ENCODE data around the gene MAPK1. TPM values are rescaled to one million over a fixed set of nuclear protein-coding genes. Genes with fewer than 3 reads are reported as not detected.

MAPK1 gene
- total RNA-seq, 1 experiment from 2014 or later, result 122 TPM

DNA sequence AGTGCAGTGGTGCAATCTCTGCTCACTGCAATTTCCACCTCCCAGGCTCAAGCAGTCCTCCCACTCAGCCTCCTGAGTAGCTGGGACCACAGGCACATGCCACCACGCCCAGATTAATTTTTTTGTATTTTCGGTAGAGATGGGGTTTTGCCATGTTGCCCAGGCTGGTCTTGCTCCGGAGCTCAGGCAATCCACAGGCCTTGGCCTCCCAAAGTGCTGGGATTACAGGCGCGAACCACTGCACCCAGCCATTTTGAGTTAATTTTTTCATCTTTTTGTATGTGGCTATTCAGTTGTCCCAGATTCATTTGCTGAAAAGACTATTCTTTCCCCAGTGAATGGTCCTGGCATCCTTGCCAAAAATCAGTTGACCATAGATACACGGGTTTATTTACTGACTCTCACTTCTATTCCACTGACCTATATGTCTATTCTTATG lies 63.6 kb downstream of the MAPK1 start:
- H3K36me3 ChIP-seq (ENCODE audit: control insufficient read depth, insufficient read depth, low read length), result 0 out of 2 replicates have a peak, but pooled peaks cover 5% of the 10 kb centered on the region
- H3K9me3 ChIP-seq (ENCODE audit: control insufficient read depth, insufficient read depth, low read depth, low read length), result no peaks in the 10 kb centered on the region
- intact Hi-C loops (cut with micrococcal nuclease; ENCODE audit: unreplicated experiment) (no loop called here), in situ Hi-C loops (cut with HindIII; ENCODE audit: low pct_unique_long_range_greater_than_20kb, low sequenced_read_pairs) (loop anchor here (25.0 kb wide), 1 partner anchor 133 kb away; no protein-coding TSS in a partner anchor)
- no peak overlapping the region for H3K27ac ChIP-seq (ENCODE audit: low read length)
- no peak for ATAC-seq
- DNase-seq (ENCODE audit: low read depth, low spot score), result no peak
- POLR2A ChIA-PET, result no interaction called here
- H3K4me1 ChIP-seq (ENCODE audit: control insufficient read depth, insufficient read depth, low read length), result no peaks in the 10 kb centered on the region
- no peak for TF ChIP-seq TCF7L2 (IDR thresholded peaks at IDR 0.05; ENCODE audit: low read depth, low read length)
- no peak for TF ChIP-seq SIN3A (IDR thresholded peaks at IDR 0.05; ENCODE audit: borderline replicate concordance, insufficient read depth, low read depth, low read length)
- TF ChIP-seq, protein P1, sequence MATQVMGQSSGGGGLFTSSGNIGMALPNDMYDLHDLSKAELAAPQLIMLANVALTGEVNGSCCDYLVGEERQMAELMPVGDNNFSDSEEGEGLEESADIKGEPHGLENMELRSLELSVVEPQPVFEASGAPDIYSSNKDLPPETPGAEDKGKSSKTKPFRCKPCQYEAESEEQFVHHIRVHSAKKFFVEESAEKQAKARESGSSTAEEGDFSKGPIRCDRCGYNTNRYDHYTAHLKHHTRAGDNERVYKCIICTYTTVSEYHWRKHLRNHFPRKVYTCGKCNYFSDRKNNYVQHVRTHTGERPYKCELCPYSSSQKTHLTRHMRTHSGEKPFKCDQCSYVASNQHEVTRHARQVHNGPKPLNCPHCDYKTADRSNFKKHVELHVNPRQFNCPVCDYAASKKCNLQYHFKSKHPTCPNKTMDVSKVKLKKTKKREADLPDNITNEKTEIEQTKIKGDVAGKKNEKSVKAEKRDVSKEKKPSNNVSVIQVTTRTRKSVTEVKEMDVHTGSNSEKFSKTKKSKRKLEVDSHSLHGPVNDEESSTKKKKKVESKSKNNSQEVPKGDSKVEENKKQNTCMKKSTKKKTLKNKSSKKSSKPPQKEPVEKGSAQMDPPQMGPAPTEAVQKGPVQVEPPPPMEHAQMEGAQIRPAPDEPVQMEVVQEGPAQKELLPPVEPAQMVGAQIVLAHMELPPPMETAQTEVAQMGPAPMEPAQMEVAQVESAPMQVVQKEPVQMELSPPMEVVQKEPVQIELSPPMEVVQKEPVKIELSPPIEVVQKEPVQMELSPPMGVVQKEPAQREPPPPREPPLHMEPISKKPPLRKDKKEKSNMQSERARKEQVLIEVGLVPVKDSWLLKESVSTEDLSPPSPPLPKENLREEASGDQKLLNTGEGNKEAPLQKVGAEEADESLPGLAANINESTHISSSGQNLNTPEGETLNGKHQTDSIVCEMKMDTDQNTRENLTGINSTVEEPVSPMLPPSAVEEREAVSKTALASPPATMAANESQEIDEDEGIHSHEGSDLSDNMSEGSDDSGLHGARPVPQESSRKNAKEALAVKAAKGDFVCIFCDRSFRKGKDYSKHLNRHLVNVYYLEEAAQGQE (IDR thresholded peaks at IDR 0.05; ENCODE audit: insufficient read depth in 1 of 2, low read depth in 2 of 2, low read length in 1 of 2), result no peak
- TF ChIP-seq POLR2AphosphoS5 (IDR thresholded peaks at IDR 0.05; ENCODE audit: low read depth, low read length), result no peak
- TF ChIP-seq, protein P2, sequence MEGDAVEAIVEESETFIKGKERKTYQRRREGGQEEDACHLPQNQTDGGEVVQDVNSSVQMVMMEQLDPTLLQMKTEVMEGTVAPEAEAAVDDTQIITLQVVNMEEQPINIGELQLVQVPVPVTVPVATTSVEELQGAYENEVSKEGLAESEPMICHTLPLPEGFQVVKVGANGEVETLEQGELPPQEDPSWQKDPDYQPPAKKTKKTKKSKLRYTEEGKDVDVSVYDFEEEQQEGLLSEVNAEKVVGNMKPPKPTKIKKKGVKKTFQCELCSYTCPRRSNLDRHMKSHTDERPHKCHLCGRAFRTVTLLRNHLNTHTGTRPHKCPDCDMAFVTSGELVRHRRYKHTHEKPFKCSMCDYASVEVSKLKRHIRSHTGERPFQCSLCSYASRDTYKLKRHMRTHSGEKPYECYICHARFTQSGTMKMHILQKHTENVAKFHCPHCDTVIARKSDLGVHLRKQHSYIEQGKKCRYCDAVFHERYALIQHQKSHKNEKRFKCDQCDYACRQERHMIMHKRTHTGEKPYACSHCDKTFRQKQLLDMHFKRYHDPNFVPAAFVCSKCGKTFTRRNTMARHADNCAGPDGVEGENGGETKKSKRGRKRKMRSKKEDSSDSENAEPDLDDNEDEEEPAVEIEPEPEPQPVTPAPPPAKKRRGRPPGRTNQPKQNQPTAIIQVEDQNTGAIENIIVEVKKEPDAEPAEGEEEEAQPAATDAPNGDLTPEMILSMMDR (IDR thresholded peaks at IDR 0.05), result no peak
- no peaks in the 10 kb centered on the region for H3K27me3 ChIP-seq (ENCODE audit: control insufficient read depth, insufficient read depth, low read length)
- H3K4me3 ChIP-seq (ENCODE audit: low read depth in 2 of 2, low read length in 2 of 2), result no peak overlapping the region
- no TSS peak for BruUV-seq (replicated peaks)
- CTCF ChIA-PET, result no interaction called here

DNA sequence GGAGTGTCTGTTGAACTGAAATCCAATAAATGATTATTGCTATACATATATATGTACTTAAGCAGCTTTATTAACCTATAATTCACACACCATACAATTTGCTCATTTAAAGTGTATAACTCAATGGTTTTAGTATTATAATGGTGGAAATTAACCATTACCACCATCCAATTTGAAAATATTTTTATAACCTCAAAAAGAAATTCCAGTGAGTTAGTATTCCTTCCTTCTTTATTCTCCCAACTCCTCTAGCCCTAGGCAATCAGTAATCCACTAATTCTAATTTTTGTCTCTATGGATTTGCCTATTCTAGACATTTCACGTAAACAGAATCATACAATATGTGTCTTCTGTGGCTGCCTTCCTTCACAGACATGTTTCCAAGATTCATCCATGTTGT lies 64.8 kb downstream of the MAPK1 start:
- Histone ChIP-seq H3K36me3 (ENCODE audit: control insufficient read depth, insufficient read depth, low read length) (0 out of 2 replicates have a peak, but pooled peaks cover 5% of the 10 kb centered on the region), H3K9me3 (ENCODE audit: control insufficient read depth, insufficient read depth, low read depth, low read length) (no peaks in the 10 kb centered on the region), H3K27me3 (ENCODE audit: control insufficient read depth, insufficient read depth, low read length) (no peaks in the 10 kb centered on the region), H3K4me1 (ENCODE audit: control insufficient read depth, insufficient read depth, low read length) (no peaks in the 10 kb centered on the region), H3K27ac (ENCODE audit: low read length) (no peak overlapping the region), H3K4me3 (ENCODE audit: low read depth in 2 of 2, low read length in 2 of 2) (no peak overlapping the region)
- intact Hi-C loops (cut with micrococcal nuclease; ENCODE audit: unreplicated experiment) (no loop called here), in situ Hi-C loops (cut with HindIII; ENCODE audit: low pct_unique_long_range_greater_than_20kb, low sequenced_read_pairs) (loop anchor here (25.0 kb wide), 1 partner anchor 135 kb away; no protein-coding TSS in a partner anchor)
- CTCF ChIA-PET, result no interaction called here
- TF ChIP-seq, protein P2 (IDR thresholded peaks at IDR 0.05), result no peak
- TF ChIP-seq, protein P1 (IDR thresholded peaks at IDR 0.05; ENCODE audit: insufficient read depth in 1 of 2, low read depth in 2 of 2, low read length in 1 of 2), result no peak
- TF ChIP-seq POLR2AphosphoS5 (IDR thresholded peaks at IDR 0.05; ENCODE audit: low read depth, low read length), result no peak
- no peak for TF ChIP-seq TCF7L2 (IDR thresholded peaks at IDR 0.05; ENCODE audit: low read depth, low read length)
- no peak for TF ChIP-seq SIN3A (IDR thresholded peaks at IDR 0.05; ENCODE audit: borderline replicate concordance, insufficient read depth, low read depth, low read length)
- DNase-seq (ENCODE audit: low read depth, low spot score) (no peak), ATAC-seq (no peak)
- BruUV-seq (replicated peaks), result no TSS peak
- POLR2A ChIA-PET, result no interaction called here
